HCT116 (cell line): ENCODE data around the gene AGRP.

Experiments
- POLR2A ChIP-seq: IDR thresholded peaks from 2 replicates; pipeline ENCODE4 v1.7.0; 2011; ENCODE audit warnings: borderline replicate concordance; ENCODE audit not compliant: insufficient read depth, insufficient read length; ENCODE audit errors: extremely low read depth
- POLR2AphosphoS5 ChIP-seq: IDR thresholded peaks from 2 replicates; pipeline ENCODE4 v1.6.1; 2011; ENCODE audit warnings: mild to moderate bottlenecking, low read depth, low read length, moderate library complexity
- RAD21 ChIP-seq: IDR thresholded peaks from 2 replicates; pipeline ENCODE4 v1.6.1; 2012; ENCODE audit warnings: low read depth, mild to moderate bottlenecking
- ZNF274 ChIP-seq: fragments of 200-500 bp; sonication (Bioruptor generic); IDR thresholded peaks from 2 replicates; pipeline ENCODE4 v1.6.1; 2014; ENCODE audit warnings: mild to moderate bottlenecking, low read depth, low read length, inconsistent platforms
- TF ChIP-seq, protein P1 (sequence below), 3 experiments: fragments of 200-600 bp in 1 of 3; sonication (generic) in 1 of 3; IDR thresholded peaks in 2 of 3; conservative IDR thresholded peaks in 1 of 3; 2 replicates each; pipeline ENCODE4 v1.5.1; 2012 to 2017; ENCODE audit warnings: low read depth in 2 of 3, low read length in 2 of 3, antibody characterized with exemption in 1 of 3, borderline replicate concordance in 1 of 3, control low read depth in 1 of 3, mild to moderate bottlenecking in 1 of 3, mixed read lengths in 1 of 3, mixed run types in 1 of 3, moderate library complexity in 1 of 3; ENCODE audit not compliant: insufficient read depth in 1 of 3
- TF ChIP-seq, protein P2 (sequence below): IDR thresholded peaks from 2 replicates; pipeline ENCODE4 v1.6.1; 2012; ENCODE audit warnings: low read depth

DNA sequence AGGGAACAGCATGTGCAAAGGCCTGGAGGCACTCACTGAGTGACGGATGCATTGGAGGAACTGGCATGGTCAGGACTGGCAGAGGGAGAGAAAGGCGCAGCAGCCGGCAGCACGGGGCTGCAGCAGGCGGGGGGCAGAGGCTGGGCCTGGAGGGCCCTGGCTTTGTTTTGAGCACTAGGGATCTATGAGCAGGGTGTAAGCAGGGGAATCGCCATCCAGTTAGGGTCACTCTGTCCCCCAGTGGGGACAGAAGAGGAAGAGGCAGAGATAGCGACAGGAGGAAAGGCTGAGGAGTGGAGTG, 38.3 kb downstream of the AGRP start:
- no peak for TF ChIP-seq ZNF274
- TF ChIP-seq, protein P1, sequence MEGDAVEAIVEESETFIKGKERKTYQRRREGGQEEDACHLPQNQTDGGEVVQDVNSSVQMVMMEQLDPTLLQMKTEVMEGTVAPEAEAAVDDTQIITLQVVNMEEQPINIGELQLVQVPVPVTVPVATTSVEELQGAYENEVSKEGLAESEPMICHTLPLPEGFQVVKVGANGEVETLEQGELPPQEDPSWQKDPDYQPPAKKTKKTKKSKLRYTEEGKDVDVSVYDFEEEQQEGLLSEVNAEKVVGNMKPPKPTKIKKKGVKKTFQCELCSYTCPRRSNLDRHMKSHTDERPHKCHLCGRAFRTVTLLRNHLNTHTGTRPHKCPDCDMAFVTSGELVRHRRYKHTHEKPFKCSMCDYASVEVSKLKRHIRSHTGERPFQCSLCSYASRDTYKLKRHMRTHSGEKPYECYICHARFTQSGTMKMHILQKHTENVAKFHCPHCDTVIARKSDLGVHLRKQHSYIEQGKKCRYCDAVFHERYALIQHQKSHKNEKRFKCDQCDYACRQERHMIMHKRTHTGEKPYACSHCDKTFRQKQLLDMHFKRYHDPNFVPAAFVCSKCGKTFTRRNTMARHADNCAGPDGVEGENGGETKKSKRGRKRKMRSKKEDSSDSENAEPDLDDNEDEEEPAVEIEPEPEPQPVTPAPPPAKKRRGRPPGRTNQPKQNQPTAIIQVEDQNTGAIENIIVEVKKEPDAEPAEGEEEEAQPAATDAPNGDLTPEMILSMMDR (IDR thresholded peaks at IDR 0.05 in 2 of 3, conservative IDR thresholded peaks at IDR 0.05 in 1 of 3; ENCODE audit: borderline replicate concordance in 1 of 3, insufficient read depth in 1 of 3, low read depth in 2 of 3, low read length in 2 of 3): no peak
- no peak for TF ChIP-seq POLR2AphosphoS5
- TF ChIP-seq RAD21: no peak
- TF ChIP-seq, protein P2, sequence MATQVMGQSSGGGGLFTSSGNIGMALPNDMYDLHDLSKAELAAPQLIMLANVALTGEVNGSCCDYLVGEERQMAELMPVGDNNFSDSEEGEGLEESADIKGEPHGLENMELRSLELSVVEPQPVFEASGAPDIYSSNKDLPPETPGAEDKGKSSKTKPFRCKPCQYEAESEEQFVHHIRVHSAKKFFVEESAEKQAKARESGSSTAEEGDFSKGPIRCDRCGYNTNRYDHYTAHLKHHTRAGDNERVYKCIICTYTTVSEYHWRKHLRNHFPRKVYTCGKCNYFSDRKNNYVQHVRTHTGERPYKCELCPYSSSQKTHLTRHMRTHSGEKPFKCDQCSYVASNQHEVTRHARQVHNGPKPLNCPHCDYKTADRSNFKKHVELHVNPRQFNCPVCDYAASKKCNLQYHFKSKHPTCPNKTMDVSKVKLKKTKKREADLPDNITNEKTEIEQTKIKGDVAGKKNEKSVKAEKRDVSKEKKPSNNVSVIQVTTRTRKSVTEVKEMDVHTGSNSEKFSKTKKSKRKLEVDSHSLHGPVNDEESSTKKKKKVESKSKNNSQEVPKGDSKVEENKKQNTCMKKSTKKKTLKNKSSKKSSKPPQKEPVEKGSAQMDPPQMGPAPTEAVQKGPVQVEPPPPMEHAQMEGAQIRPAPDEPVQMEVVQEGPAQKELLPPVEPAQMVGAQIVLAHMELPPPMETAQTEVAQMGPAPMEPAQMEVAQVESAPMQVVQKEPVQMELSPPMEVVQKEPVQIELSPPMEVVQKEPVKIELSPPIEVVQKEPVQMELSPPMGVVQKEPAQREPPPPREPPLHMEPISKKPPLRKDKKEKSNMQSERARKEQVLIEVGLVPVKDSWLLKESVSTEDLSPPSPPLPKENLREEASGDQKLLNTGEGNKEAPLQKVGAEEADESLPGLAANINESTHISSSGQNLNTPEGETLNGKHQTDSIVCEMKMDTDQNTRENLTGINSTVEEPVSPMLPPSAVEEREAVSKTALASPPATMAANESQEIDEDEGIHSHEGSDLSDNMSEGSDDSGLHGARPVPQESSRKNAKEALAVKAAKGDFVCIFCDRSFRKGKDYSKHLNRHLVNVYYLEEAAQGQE: no peak
- no peak for TF ChIP-seq POLR2A
